Sigmoid colon (tissue), 4 donors: ENCODE results near the gene PRKD1.

Source experiments
- CTCF ChIP-seq, 4 experiments: fragments of 450-650 bp in 3 of 4; fragments of 200-600 bp in 1 of 4; IDR thresholded peaks; one replicate each; pipeline ENCODE4 v1.5.1; 2016 to 2019; ENCODE audit warnings: antibody characterized with exemption in 4 of 4, mild to moderate bottlenecking in 3 of 4, moderate library complexity in 2 of 4
- EP300 ChIP-seq, 4 donors: sonication (generic); formaldehyde crosslinking; IDR thresholded peaks; one replicate each; pipeline ENCODE4 v1.6.1; 2017; ENCODE audit warnings: antibody characterized with exemption in 4 of 4
- POLR2AphosphoS5 ChIP-seq, 4 donors: sonication (generic); formaldehyde crosslinking; IDR thresholded peaks; one replicate each; pipeline ENCODE4 v1.6.1; 2017; ENCODE audit warnings: antibody characterized with exemption in 4 of 4

GRCh38 chr14:29645117-29645516 lies 282.5 kb downstream of the PRKD1 start:
- no peak for TF ChIP-seq EP300 (IDR thresholded peaks at IDR 0.05)
- TF ChIP-seq CTCF (IDR thresholded peaks at IDR 0.05) = no peak
- no peak for TF ChIP-seq POLR2AphosphoS5 (IDR thresholded peaks at IDR 0.05)
